H1 (cell line): Measurements from ENCODE around the gene PLEKHB1. TPM values are rescaled to one million over a fixed set of nuclear protein-coding genes. Genes with fewer than 3 reads are reported as not detected.
A peak's percentile ranks its signal among the peaks of the same experiment; 100 is the strongest.

Source experiments
- CTCF ChIA-PET: fragments of 300-600 bp; sonication (Branson Sonifier 250); formaldehyde crosslinking; loops from one replicate; lab custom pipeline; 2021; ENCODE audit not compliant: partially characterized antibody; lab: Charles Lee
- POLR2A ChIA-PET: fragments of 300-600 bp; sonication (Branson Sonifier 250); formaldehyde crosslinking; loops from one replicate; lab custom pipeline; 2021; ENCODE audit warnings: inconsistent platforms; ENCODE audit not compliant: partially characterized antibody; lab: Charles Lee
- DNase-seq, 2 experiments: peaks; one replicate each; pipeline versions ENCODE4 v3.0.0 to v3.0.0-alpha.2; 2010 to 2022; ENCODE audit warnings: low spot score in 2 of 2, low read depth in 1 of 2, mixed read lengths in 1 of 2
- FAIRE-seq: peaks from 2 replicates; lab custom pipeline; 2011; peaks lifted over from hg19 to GRCh38; lab: Jason Lieb, UNC
- H2AFZ ChIP-seq: 2 replicates; pipeline ENCODE4 v1.8.1; 2012; ENCODE audit warnings: low read length, inconsistent platforms
- H2AK5ac ChIP-seq: 2 replicates; pipeline ENCODE4 v1.6.1; 2013; ENCODE audit warnings: low read depth, low read length
- H2BK120ac ChIP-seq: replicated peaks from 2 replicates; pipeline ENCODE3; 2013; ENCODE audit warnings: low read depth, low read length, inconsistent platforms
- H2BK12ac ChIP-seq: 2 replicates; pipeline ENCODE4 v1.6.1; 2013; ENCODE audit warnings: low read depth, low read length
- H2BK15ac ChIP-seq: 2 replicates; pipeline ENCODE4 v1.6.1; 2013; ENCODE audit warnings: low read length
- H2BK20ac ChIP-seq: 2 replicates; pipeline ENCODE4 v1.6.1; 2013; ENCODE audit warnings: low read length
- H2BK5ac ChIP-seq: 2 replicates; pipeline ENCODE4 v1.6.1; 2013; ENCODE audit warnings: low read depth, low read length
- H3K14ac ChIP-seq: 2 replicates; pipeline ENCODE4 v1.6.1; 2013; ENCODE audit warnings: inconsistent platforms; ENCODE audit not compliant: insufficient read length
- H3K18ac ChIP-seq: 2 replicates; pipeline ENCODE4 v1.6.1; 2013; ENCODE audit warnings: low read length; ENCODE audit errors: extremely low read depth
- H3K23ac ChIP-seq: 2 replicates; pipeline ENCODE4 v1.6.1; 2013; ENCODE audit warnings: inconsistent platforms; ENCODE audit not compliant: insufficient read length
- H3K23me2 ChIP-seq: 2 replicates; pipeline ENCODE4 v1.6.1; 2013; ENCODE audit warnings: low read depth, low read length
- H3K27ac ChIP-seq: 2 replicates; pipeline ENCODE4 v1.6.1; 2011; ENCODE audit warnings: low read depth, low read length, inconsistent platforms
- H3K27me3 ChIP-seq, 4 experiments: replicated peaks in 1 of 4; 1 replicate in 1 of 4; 2 replicates in 3 of 4; pipeline versions ENCODE4 v1.6.1 to v1.8.1; 2011 to 2013; ENCODE audit warnings: low read length in 3 of 4, mild to moderate bottlenecking in 3 of 4, inconsistent platforms in 2 of 4, mixed read lengths in 2 of 4, moderate library complexity in 1 of 4; ENCODE audit not compliant: control insufficient read depth in 3 of 4, insufficient read depth in 3 of 4; ENCODE audit errors: extremely low read depth in 1 of 4
- H3K36me3 ChIP-seq, 4 experiments: 2 replicates each; pipeline versions ENCODE4 v1.6.1 to v1.8.1; 2011 to 2013; ENCODE audit warnings: mild to moderate bottlenecking in 4 of 4, low read length in 3 of 4, moderate library complexity in 2 of 4, control low read depth in 1 of 4, inconsistent platforms in 1 of 4; ENCODE audit not compliant: insufficient read depth in 4 of 4, control insufficient read depth in 2 of 4
- H3K4ac ChIP-seq: replicated peaks from 2 replicates; pipeline ENCODE3; 2013; ENCODE audit warnings: low read length, low read depth, mixed read lengths, inconsistent platforms; ENCODE audit not compliant: insufficient read length
- H3K4me1 ChIP-seq, 4 experiments: replicated peaks in 1 of 4; 1 replicate in 1 of 4; 2 replicates in 3 of 4; pipeline versions ENCODE4 v1.6.1 to v1.8.1; 2011 to 2013; ENCODE audit warnings: low read length in 3 of 4, inconsistent platforms in 2 of 4, mixed read lengths in 1 of 4; ENCODE audit not compliant: insufficient read depth in 4 of 4, control insufficient read depth in 3 of 4
- H3K4me2 ChIP-seq, 2 experiments: 2 replicates each; pipeline versions ENCODE4 v1.6.1 to v1.8.1; 2011 to 2013; ENCODE audit warnings: low read depth in 2 of 2, low read length in 2 of 2, control low read depth in 1 of 2, inconsistent platforms in 1 of 2, mild to moderate bottlenecking in 1 of 2; ENCODE audit not compliant: insufficient read depth in 1 of 2
- H3K4me3 ChIP-seq, 4 experiments: fragments of 200-600, 300-600 bp in 1 of 4; sonication (generic), shearing (Covaris generic), sonication (Bioruptor Twin) in 1 of 4; 2 replicates each; pipeline versions ENCODE4 v1.5.1 to v1.8.1; 2011 to 2016; ENCODE audit warnings: low read length in 4 of 4, low read depth in 3 of 4, control low read depth in 2 of 4, inconsistent platforms in 2 of 4, mild to moderate bottlenecking in 2 of 4, mixed read lengths in 1 of 4, moderate library complexity in 1 of 4; ENCODE audit not compliant: insufficient read depth in 2 of 4; ENCODE audit errors: extremely low read depth in 1 of 4
- H3K56ac ChIP-seq: replicated peaks from 2 replicates; pipeline ENCODE3; 2013; ENCODE audit warnings: low read depth, mild to moderate bottlenecking, mixed read lengths, low read length, inconsistent platforms; ENCODE audit not compliant: insufficient read length
- H3K79me1 ChIP-seq: 2 replicates; pipeline ENCODE4 v1.6.1; 2013; ENCODE audit warnings: low read depth, low read length, control low read depth
- H3K79me2 ChIP-seq, 2 experiments: 2 replicates each; pipeline versions ENCODE4 v1.6.1 to v1.8.1; 2012 to 2013; ENCODE audit warnings: low read length in 2 of 2, mild to moderate bottlenecking in 2 of 2, inconsistent platforms in 1 of 2; ENCODE audit not compliant: insufficient read depth in 2 of 2, control insufficient read depth in 1 of 2
- H3K9ac ChIP-seq, 4 experiments: replicated peaks in 1 of 4; 1 replicate in 1 of 4; 2 replicates in 3 of 4; pipeline versions ENCODE4 v1.6.1 to v1.8.1; 2011 to 2013; ENCODE audit warnings: low read depth in 3 of 4, low read length in 3 of 4, control low read depth in 2 of 4, mild to moderate bottlenecking in 2 of 4, moderate library complexity in 2 of 4, inconsistent platforms in 1 of 4; ENCODE audit errors: extremely low read depth in 1 of 4
- H3K9me3 ChIP-seq, 2 experiments: 2 replicates each; pipeline versions ENCODE4 v1.6.1 to v1.8.1; 2012 to 2013; ENCODE audit warnings: mild to moderate bottlenecking in 2 of 2, moderate library complexity in 2 of 2, control low read depth in 1 of 2, inconsistent platforms in 1 of 2, low read depth in 1 of 2, low read length in 1 of 2, mixed read lengths in 1 of 2; ENCODE audit not compliant: insufficient read depth in 2 of 2
- H4K20me1 ChIP-seq, 2 experiments: replicated peaks in 1 of 2; 2 replicates each; pipeline versions ENCODE3 to v1.8.1; 2011 to 2013; ENCODE audit warnings: inconsistent platforms in 2 of 2, low read length in 2 of 2, mild to moderate bottlenecking in 1 of 2; ENCODE audit not compliant: insufficient read depth in 2 of 2, control insufficient read depth in 1 of 2
- H4K5ac ChIP-seq: 2 replicates; pipeline ENCODE4 v1.6.1; 2013; ENCODE audit warnings: low read length, low read depth, mixed read lengths, inconsistent platforms; ENCODE audit not compliant: insufficient read length
- H4K8ac ChIP-seq: 2 replicates; pipeline ENCODE4 v1.8.0; 2013; ENCODE audit warnings: mild to moderate bottlenecking, moderate library complexity, low read length, inconsistent platforms; ENCODE audit not compliant: insufficient read depth; ENCODE audit errors: extremely low read depth
- H4K91ac ChIP-seq: replicated peaks from 2 replicates; pipeline ENCODE3; 2013; ENCODE audit warnings: low read length, mixed read lengths, inconsistent platforms; ENCODE audit not compliant: insufficient read length
- GABPA ChIP-seq: IDR thresholded peaks from 2 replicates; pipeline ENCODE4 v1.6.1; 2011; ENCODE audit warnings: mild to moderate bottlenecking, low read length, moderate library complexity, borderline replicate concordance; ENCODE audit not compliant: insufficient read depth
- JUN ChIP-seq: IDR thresholded peaks from 2 replicates; pipeline ENCODE4 v1.6.1; 2011; ENCODE audit warnings: low read depth, mild to moderate bottlenecking, improper control_type of control experiment, low read length
- KDM5A ChIP-seq: fragments of 200-600 bp; IDR thresholded peaks from 2 replicates; pipeline ENCODE4 v1.7.1; 2012; ENCODE audit warnings: mild to moderate bottlenecking, low read length, inconsistent platforms, mixed read lengths
- MAFK ChIP-seq: IDR thresholded peaks from 2 replicates; pipeline ENCODE4 v1.6.1; 2012; ENCODE audit warnings: low read depth, mild to moderate bottlenecking, improper control_type of control experiment, low read length
- NRF1 ChIP-seq: IDR thresholded peaks from 2 replicates; pipeline ENCODE4 v1.6.1; 2011; ENCODE audit warnings: mild to moderate bottlenecking, low read depth, low read length, improper control_type of control experiment
- POU5F1 ChIP-seq: IDR thresholded peaks from 2 replicates; pipeline ENCODE4 v1.6.1; 2011; ENCODE audit warnings: low read depth, mild to moderate bottlenecking, low read length, moderate library complexity
- RNF2 ChIP-seq: fragments of 200-900, 300-1000 bp; sonication (generic); IDR thresholded peaks from 2 replicates; pipeline ENCODE4 v1.7.1; 2016; ENCODE audit warnings: borderline replicate concordance, low read depth, mild to moderate bottlenecking, antibody characterized with exemption, low read length; ENCODE audit not compliant: poor library complexity, severe bottlenecking; ENCODE audit errors: missing control alignments
- SIRT6 ChIP-seq: IDR thresholded peaks from one replicate; pipeline ENCODE4 v1.7.1; 2012; ENCODE audit warnings: low read length, inconsistent platforms
- SIX5 ChIP-seq: IDR thresholded peaks from 2 replicates; pipeline ENCODE4 v1.6.1; 2011; ENCODE audit warnings: mild to moderate bottlenecking, low read depth, low read length
- SP1 ChIP-seq: IDR thresholded peaks from 2 replicates; pipeline ENCODE4 v1.6.1; 2011; ENCODE audit warnings: low read depth, low read length
- SP4 ChIP-seq: IDR thresholded peaks from 2 replicates; pipeline ENCODE4 v1.6.1; 2012; ENCODE audit warnings: low read length, inconsistent platforms
- SUZ12 ChIP-seq: fragments of 200-600 bp; sonication (generic); IDR thresholded peaks from 2 replicates; pipeline ENCODE4 v1.6.1; 2012; ENCODE audit warnings: mild to moderate bottlenecking, inconsistent platforms, low read length, moderate library complexity, mixed read lengths
- TAF1 ChIP-seq: IDR thresholded peaks from 2 replicates; pipeline ENCODE4 v1.6.1; 2011; ENCODE audit warnings: mild to moderate bottlenecking, low read depth, low read length
- YY1 ChIP-seq: IDR thresholded peaks from 2 replicates; pipeline ENCODE4 v1.6.1; 2011; ENCODE audit warnings: low read depth, mild to moderate bottlenecking, low read length
- WGBS, 2 experiments: shearing (Covaris generic) in 1 of 2; methylation state at CpG; one replicate each; pipeline versions ENCODE4 v1.1.6 to v1.1.7; 2013 to 2015; ENCODE audit warnings: low lambda C conversion rate in 2 of 2, mixed read lengths in 2 of 2, inconsistent platforms in 1 of 2, low coverage in 1 of 2, missing lambda C conversion rate in 1 of 2; ENCODE audit not compliant: insufficient replicate concordance in 2 of 2, insufficient coverage in 1 of 2, insufficient read length in 1 of 2; ENCODE audit errors: extremely low coverage in 1 of 2, missing lambda C conversion rate in 1 of 2; 5-methylcytosine and 5-hydroxymethylcytosine counted together
- polyA plus RNA-seq, 7 experiments: library from polyadenylated mRNA; depleted of rRNA in 3 of 7; stranded (reverse) in 5 of 7; unstranded in 2 of 7; fragments of >200 nt in 5 of 7; fragments of 200-250 nt in 2 of 7; gene quantifications; 1 replicate in 5 of 7; 2 replicates in 1 of 7; 4 replicates in 1 of 7; pipeline versions ENCODE4 v1.2.1 to v1.2.3, GENCODE V29; 2011 to 2013; ENCODE audit warnings: missing spikeins in 2 of 7, mixed read lengths in 2 of 7
- total RNA-seq: library from RNA; stranded (reverse); fragmentation: NEBNext Ultra II Directional; extraction: Animal tissue kit (Norgen Biotek cat#: 25700); gene quantifications from 2 replicates; pipeline ENCODE4 v1.2.1, GENCODE V29; 2021

Gene PLEKHB1
- total and polyA plus RNA-seq, 2 of the 8 experiments (the other 6 are each of a cell fraction or from before 2014, with no cell fraction given): 14.8 to 24.5 TPM

GRCh38 chr11:73660497-73661034 is 14.2 kb downstream of the PLEKHB1 start:
- Histone ChIP-seq H3K4me1 (peaks cover 0 to 7% (median 3%) of the 10 kb centered on the region in 4 experiments; a peak in 5 of 7 replicates), H3K4me3 (peak overlapping the region in 2 of 4 experiments; percentile 52 to 54; a peak in 4 of 8 replicates), H3K4ac (no peak overlapping the region), H2BK5ac (no peak overlapping the region), H3K27ac (no peak overlapping the region), H3K56ac (no peak overlapping the region)
- CTCF ChIA-PET: interaction anchor here (0.6 to 30.1 kb wide), 65 partner anchors 10 to 370 kb away, joined by 3 to 653 read pairs (median 5); partner anchors contain the start of gene PLEKHB1
- POLR2A ChIA-PET: interaction anchor here (1.0 to 3.4 kb wide), 9 partner anchors 8 to 258 kb away, joined by 3 to 24 read pairs (median 5); partner anchors contain the start of genes FAM168A and PLEKHB1
- 58% methylated on average over 25 of the region's 25 CpGs; no CpG with 5 or more reads in 1 of the 2 experiments for WGBS, 2 experiments
- no peak for TF ChIP-seq YY1
- TF ChIP-seq JUN: no peak
- no peak for TF ChIP-seq TAF1
- TF ChIP-seq GABPA: no peak
- no peak for TF ChIP-seq SIRT6
- TF ChIP-seq SUZ12: no peak
- no peak for TF ChIP-seq MAFK
- TF ChIP-seq KDM5A: no peak
- TF ChIP-seq SP4: no peak
- TF ChIP-seq SIX5: no peak
- TF ChIP-seq SP1: no peak
- no peak for TF ChIP-seq RNF2
- no peak for TF ChIP-seq POU5F1
- TF ChIP-seq NRF1: no peak
- TF ChIP-seq, all 59 proteins: peak for 0
- Histone ChIP-seq H3K79me1 (no peaks in the 10 kb centered on the region), H3K23me2 (peaks cover 2% of the 10 kb centered on the region; the same call in 1 of the 2 replicates), H2BK20ac (no peak overlapping the region), H3K27me3 (peaks cover 0 to 19% (median 14%) of the 10 kb centered on the region in 4 experiments; a peak in 4 of 7 replicates), H2AK5ac (no peak overlapping the region), H4K20me1 (no peaks in the 10 kb centered on the region), H2BK12ac (no peak overlapping the region; the same call in 1 of the 2 replicates), H3K4me2 (peak overlapping the region; percentile 23 to 86), H2BK15ac (no peak overlapping the region), H2AFZ (peak overlapping the region; percentile 83; the same call in 1 of the 2 replicates), H3K9me3 (no peaks in the 10 kb centered on the region), H4K5ac (no peak overlapping the region), H4K91ac (peak overlapping the region; percentile 70), H3K23ac (no peak overlapping the region), H2BK120ac (no peak overlapping the region), H3K79me2 (no peaks in the 10 kb centered on the region), H3K9ac (peak overlapping the region in 2 of 4 experiments; percentile 56 to 64; a peak in 2 of 7 replicates), H3K36me3 (no peaks in the 10 kb centered on the region; a peak in 2 of 8 replicates), H3K18ac (peak overlapping the region; percentile 3; the same call in 1 of the 2 replicates), H4K8ac (peak overlapping the region; percentile 62), H3K14ac (no peak overlapping the region)
- no peak for DNase-seq
- FAIRE-seq: no peak
